ENCODE measurements around the gene SPRR2E.
"Not testable (repeated sequence)": the region's sequence is repeated elsewhere in the genome, so short reads cannot be mapped to it uniquely, and the experiment has no call there.

The SPRR2E gene

DNA sequence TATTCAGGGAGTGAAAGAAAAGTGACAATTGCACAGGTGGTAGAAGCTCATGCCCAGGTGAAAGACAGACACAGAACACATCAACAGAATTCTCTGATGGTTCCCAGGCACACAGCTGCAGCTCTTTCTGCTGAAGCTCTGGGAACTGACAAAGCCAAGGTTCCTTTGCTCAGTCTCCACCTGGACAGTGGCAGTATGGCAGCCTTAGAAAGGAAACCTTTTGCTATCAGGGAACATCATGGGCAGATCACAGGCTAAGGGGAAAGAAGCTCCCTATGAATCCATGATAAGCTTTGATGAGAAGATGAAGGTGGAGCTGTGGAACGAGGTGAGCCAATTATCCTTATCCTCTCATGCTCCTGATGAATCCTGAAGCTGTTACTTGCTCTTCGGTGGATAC, 24.1 kb downstream of the SPRR2E start:
- no peak for DNase-seq (ENCODE audit: low read depth in 1 of 2, low spot score in 1 of 2)

DNA sequence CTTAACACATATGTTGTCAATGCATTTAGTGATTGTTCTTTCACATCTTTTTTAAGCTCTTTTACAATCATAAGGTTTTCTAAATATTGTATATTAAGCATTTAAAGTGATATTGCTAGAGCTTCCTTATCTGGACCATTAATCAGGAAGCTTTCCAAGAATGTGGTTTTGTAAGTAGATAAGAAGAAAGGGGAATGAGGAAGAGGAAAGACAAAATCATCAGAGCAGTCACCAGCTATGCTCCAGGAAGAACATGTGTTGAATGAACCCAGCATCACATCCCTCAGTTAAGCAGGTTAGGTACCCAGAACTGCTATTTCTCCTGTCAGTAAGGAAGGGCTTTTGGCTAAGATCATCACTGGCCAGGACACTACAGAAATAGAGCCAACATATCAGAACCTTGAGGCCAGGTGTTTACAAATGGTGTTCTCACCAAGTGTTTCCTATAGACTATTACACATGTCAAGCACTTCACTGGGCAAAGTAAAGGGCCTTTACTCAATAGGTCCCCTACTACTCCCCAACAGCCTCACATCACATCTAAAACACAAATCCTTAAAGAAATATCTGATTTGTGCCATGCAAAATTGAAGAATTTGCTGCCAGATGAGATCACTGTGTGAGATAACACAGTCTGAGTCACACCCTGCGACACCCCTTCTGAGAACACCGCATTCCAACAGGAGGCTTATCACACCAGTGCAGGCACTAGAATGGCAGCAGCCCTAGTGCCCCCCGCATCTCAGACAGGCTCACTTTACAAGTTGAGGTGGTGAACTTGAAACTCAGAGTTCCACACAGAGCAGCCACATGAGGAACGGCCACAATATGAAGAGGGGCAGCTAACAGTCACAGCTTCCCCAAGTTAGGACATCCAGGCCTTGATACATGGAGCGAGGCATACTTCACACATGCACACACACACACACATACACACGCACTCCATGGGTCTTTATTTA, 35.2 kb downstream of the SPRR2E start:
- no peak for DNase-seq (ENCODE audit: low read depth in 1 of 2, low spot score in 1 of 2)

DNA sequence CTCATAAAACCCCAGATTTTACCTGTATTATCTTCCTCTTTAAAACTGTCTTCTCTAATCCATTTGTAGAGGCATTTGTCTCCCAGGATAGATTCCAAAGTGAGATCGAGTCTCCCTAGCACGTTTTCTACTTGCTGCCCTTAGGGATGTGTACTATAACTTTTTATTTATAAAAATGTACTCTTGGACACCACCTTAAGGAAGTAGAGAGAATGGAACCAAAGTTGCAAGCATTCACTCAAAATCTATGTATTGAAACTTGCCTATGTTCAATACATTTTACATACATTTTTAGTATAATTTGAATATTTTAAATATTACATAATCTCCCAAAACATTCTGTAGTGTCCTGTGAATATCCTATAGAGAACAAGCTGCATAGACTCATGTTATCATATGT, 36.2 kb downstream of the SPRR2E start:
- no peak for DNase-seq (ENCODE audit: low read depth in 1 of 2, low spot score in 1 of 2)

DNA sequence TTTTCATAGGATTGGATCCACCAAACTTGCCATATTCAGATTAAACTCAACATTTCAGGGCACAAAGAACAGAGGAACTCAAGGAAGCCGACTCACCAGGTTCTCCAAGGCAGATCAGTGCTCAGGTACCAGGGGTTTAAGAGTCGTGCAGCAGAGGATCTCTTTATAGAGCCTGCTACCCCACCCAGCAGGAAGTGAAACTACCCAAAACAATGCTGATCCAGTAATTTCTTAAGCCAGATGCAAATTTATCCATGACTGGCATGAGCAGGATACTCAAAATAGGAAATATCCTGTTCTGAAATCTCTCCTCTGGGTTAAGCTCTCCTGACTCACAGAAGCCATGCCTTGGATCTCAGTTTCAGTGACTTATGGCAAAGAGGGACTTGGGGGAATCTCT, 37.0 kb downstream of the SPRR2E start, which contains the start of gene SPRR2A:
SPRR2A (minus strand) TSS at position 138 of the 400 bp plus-strand sequence. CDS start 777 bp downstream, outside the sequence.
- no peak for DNase-seq (ENCODE audit: low read depth in 1 of 2, low spot score in 1 of 2)

DNA sequence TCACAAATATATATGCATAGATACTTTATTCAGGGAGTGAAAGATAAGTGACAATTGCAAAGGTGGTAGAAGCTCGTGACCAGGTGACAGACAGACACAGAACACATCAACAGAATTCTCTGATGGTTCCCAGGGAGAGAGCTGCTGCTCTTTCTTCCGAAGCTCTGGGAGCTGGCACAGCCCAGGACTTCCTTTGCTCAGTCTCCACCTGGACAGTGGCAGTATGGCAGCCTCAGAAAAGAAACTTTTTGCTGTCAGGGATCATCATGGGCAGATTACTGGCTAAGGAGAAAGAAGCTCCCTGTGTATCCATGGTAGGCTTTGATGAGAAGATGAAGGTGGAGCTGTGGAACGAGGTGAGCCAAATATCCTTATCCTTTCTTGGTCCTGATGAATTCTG, 38.2 kb downstream of the SPRR2E start:
- not testable (repeated sequence) for DNase-seq (ENCODE audit: low read depth in 1 of 2, low spot score in 1 of 2)

DNA sequence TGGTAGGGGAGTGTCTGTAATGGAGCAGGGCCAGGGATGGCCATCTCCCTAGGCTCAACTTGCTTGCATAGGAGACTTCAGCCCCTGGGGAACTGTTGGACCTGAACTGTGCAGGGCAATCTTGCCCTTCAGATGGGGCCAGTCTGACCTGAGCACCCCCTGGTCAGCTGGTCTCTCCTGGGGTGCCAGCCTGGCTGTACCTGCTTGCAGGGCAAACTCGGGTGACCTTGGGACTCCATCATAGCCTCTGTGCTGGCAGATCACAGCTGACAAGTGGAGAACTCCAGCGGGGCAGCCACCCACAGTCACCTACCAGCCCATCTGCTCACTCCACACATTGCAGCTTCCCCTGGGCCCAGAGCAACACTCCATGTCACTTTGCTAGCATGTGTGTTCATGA, 45.1 kb downstream of the SPRR2E start:
- DNase-seq (ENCODE audit: low read depth in 1 of 2, low spot score in 1 of 2), result no peak

Measured in stimulated activated CD4-positive, alpha-beta T cell treated with anti-CD3 and anti-CD28 coated beads, Interleukin-15, amount 100 ng/mL, for 1 hour (primary cell).